ENCODE results near the gene CACNA1B.

CACNA1B gene

DNA sequence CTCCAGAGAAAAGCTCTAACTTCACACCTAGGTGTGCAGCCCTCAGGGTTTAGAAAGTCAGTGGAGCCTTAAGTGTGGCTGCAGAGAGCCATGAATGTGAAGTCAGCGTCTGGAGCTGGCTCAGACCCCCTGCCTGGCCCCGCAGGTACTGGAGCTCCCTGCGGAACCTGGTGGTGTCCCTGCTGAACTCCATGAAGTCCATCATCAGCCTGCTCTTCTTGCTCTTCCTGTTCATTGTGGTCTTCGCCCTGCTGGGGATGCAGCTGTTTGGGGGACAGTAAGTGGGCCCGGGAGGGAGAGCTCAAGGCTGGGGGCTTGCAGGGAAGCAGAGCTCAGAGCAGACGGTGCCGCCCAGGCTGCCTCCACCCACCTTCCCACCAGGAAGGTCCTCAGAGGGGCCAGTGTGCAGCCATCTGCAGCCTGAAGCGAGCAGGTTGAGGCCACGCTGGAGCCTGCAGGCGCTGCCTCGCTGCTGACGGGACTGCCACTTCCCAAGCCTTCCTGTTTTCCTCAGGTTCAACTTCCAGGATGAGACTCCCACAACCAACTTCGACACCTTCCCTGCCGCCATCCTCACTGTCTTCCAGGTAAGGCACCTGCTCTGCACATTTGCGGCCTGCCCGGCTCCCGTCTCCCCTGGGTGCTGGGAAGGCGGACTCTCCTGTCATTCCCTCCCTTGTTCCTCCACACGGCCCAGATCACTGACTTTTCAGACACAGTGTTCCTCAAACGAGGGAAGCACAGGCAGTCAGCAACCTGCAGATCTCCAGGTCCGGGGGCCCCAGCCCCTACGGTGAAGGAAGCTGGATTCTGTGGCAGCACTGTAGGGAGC, 108.9 kb downstream of the CACNA1B start:
- no peak for DNase-seq (ENCODE audit: low read depth)

DNA sequence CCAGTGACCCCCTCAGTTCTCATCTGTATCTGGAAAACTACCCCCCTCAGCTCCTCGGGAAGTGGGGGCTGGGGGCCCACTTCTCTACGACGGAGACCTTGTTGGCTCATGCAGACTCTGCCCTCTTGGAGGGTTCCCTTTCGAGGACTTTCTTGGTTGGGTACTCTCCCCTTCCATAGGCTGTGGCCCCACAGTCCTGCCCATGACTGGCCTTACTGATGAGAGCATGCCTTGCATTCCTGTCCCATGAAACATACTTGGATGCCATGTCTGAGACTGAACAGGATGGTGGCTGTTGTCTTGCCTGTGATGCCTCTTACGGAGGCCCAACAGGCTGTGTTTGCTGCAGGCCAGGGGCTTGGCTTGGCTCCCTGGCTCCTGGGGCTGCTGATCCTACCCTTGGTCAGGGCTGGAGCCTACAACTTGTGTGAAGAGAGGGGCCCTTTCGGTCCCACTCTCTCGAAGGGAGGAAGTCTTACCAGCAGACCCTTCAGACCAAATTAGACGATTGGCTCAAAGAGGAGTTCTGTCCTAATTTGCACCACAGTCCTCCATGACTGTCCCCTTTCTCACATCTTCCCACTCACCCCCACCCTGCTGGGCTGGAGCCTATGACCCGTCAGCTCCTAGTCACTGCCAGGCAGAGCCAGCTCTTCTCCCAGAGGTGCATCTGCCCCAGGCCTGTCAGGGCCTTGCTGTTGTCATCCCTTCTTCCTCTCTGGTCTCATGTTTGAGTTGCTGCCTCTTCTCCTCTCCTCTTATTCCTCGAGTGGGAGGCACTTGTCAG, 109.9 kb downstream of the CACNA1B start:
- no peak for DNase-seq (ENCODE audit: low read depth)

DNA sequence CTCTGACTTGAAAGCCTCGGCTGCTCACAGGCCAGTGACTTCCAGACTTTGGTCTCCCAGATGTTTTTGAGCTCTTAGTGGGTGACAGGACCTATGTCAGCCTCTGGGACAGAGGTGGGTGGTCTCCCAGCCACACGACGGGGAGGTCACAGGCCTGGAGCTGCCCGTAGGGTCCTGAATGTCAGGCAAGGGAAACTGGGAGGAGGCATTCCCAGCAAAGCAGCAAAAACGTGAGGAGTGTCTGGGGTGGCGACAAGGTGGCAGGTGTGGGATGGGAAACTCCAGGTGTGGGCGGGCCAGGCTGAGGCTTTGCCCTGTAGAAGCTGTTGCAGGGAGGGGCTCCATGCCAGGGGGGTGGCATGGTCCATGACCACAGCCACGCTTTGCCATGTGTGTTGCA, 110.5 kb downstream of the CACNA1B start:
- DNase-seq (ENCODE audit: low read depth): no peak

- no peak for DNase-seq (ENCODE audit: low read depth)
These were observed 111.1 kb downstream of the CACNA1B start for GRCh38 chr9:137988701-137989100.

GRCh38 chr9:137989156-137989555, 111.6 kb downstream of the CACNA1B start:
- DNase-seq (ENCODE audit: low read depth): no peak

- no peak for DNase-seq (ENCODE audit: low read depth)
These were observed 112.6 kb downstream of the CACNA1B start for GRCh38 chr9:137989999-137990715.

- DNase-seq (ENCODE audit: low read depth): no peak
These were observed 126.1 kb downstream of the CACNA1B start for GRCh38 chr9:138003485-138004190.

DNA sequence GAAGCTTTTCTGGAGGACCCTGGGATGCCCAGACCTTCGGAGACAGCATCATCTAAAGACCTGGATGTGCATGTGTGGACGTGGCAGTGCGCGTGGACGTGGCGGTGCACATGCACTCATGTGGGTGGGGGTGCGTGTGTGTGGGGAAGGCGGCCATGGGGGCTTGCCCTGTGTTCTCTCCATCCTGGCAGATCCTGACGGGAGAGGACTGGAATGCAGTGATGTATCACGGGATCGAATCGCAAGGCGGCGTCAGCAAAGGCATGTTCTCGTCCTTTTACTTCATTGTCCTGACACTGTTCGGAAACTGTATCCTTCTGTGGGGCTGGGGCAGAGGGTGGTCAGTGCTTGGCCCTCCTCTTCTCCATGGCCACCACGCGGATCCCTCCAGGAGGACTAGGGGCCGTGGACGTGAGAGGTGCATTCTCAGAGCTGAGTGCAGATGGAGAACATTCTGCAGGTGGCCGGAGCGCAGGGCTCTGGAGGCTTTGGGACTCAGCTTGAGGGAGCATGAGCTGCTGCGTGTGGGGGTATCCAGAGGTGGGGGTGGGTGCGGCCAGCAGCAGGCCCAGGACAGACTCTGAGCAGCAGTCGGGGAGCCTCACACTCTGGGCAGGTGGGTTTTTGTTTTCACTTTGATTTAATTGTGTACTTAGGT, 129.1 kb downstream of the CACNA1B start:
- no peak for DNase-seq (ENCODE audit: low read depth)

DNA sequence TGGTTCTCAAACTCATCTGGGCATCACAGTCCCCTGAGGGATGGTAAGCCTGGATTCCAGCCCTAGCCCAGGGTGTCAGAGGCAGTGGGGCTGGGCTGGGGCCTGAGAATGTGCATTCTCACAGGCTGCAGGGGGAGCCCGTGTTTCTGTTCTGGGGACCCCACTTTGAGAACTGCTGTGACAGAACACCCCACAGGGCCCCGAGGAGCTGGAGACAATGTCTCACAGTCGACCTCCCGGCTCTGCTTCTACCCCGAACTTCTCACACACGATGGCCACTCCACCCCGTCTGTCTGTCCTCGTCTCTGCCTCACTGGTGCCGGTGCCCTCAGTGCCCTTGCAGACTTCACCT, 130.0 kb downstream of the CACNA1B start:
- no peak for DNase-seq (ENCODE audit: low read depth)

DNA sequence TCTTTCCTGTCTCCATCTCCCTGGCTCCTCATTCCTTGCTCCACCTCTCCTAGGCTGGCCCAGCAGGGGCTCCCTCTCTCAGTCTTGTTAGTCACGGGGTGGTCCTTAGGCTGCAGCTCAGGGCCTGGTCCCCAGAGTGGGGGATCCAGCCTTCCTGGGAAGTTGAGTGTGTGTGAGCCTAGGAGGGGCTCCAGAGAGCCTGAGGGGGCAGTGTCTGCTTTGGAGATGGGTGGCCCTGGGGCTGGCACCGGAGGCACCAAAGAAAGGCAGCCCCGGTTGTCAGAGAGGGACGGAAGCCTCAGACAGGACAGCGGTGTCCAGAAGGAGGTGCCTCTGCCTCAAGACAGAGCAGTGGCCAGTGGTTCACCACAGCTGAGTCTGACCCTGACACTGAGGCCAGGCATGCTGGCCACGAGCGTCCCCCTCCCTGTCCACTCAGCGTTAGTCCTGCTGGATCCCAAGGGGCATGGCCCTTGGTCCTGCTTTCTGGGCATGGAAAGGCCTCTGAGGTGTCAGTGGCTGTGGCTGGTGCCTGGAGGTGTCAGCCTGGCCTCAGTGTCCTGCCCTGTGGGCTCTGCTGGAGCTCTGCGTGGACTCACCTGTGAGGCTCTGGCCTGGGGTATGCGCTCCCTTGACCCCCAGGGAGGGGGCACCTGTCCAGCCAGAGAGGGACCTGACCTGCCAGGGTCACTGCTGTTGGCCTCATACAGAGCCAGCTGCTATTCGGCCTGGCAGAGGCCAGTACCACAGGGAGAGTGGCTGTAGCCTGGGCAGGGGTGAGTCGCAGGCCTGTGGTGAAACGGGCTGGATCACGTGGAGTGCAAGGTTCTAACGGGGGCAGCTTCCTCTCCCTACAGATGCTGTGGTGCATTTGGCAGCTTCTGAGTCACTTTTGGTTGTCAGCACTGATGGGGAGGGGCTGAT, 130.6 kb downstream of the CACNA1B start:
- DNase-seq (ENCODE audit: low read depth): no peak

- DNase-seq (ENCODE audit: low read depth): no peak
These were observed 131.6 kb downstream of the CACNA1B start for GRCh38 chr9:138009016-138009802.

DNA sequence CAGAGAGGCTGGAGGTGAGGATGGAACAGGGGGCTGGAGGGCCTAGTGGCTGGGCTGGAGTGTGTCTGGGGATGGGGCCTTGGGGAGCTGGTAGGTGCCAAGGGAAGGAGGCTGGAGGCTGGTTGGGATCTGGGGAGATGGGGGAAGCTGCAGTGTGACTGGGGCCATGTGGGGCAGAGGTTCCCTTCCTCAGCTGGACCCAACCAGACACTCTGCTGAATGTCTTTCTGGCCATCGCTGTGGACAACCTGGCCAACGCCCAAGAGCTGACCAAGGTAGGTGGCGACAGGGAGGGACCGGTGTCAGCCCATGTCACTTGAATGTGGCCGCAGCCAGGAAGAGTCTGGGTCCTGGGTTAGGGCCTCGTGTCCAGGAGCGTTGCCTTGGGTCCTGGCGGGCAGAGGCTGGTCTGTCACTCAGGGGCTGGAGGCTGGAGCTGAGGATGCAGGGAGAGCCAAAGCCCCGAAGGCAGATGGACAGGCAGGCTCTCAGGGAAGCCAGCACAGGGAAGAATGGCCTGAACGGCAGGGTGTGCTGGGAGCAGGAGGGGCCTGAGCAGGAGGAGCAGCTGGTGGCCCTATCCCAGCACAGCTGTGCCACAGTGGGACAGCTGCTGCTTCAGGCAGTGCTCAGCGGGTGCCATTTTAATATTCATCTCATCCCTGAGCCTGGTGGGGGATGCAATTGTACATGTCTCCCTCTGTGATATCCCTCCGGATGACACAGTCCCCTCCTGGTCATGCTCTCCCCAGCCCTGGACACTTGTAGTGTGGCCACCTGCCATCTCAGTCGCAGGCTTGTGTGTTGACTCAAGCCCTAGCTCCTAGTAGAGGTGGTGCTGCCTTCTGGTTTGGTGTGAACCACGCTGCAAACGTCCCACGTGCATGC, 132.5 kb downstream of the CACNA1B start:
- no peak for DNase-seq (ENCODE audit: low read depth)

DNA sequence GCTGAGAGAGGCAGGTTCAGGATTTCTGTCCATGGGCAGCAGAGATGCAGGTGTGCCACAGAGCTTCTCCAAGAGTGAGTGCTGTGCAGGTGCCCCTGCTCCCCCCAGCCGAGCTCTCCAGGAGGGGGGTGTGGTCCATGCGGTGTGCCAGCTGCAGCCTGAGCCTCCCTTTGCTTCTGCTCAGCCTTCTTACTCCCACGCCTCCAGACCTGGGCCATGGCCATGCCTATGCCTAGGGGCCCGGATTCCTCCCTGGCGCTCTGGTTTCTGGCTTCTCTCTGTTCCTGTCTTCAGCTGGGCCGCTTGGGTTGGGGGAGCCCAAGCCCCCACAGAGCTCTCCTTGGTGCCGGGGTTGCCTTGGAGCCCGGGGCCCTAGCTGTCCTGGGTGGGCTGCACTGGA, 133.3 kb downstream of the CACNA1B start:
- DNase-seq (ENCODE audit: low read depth): no peak

DNA sequence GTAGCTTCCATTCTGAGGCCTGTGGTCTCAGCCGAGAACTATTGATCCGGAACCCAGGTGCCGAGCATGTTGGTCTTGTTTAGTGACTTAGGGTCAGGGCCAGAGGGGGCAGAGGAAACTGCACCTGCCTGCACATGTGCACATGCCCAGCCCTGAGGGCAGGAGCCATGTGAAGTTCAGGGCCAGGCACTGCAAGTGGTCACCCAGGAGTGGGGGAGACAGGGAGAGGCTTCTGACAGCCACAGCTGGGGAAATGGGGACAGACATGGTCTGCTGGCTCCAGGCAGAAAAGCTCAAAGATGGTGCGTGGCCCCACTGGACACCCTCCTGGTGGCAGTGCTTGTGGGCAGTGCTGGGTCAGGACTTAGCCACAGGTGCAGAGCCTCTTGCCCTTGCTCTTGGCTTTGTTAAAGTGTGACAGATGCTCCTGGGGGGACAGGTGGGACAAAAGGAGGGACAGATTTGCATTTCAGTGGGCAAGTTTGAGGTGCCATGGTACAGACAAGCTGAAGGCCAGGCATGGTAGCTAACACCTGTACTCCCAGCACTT, 134.4 kb downstream of the CACNA1B start:
- DNase-seq (ENCODE audit: low read depth): no peak

GRCh38 chr9:138013273-138013672, 135.7 kb downstream of the CACNA1B start:
- DNase-seq (ENCODE audit: low read depth): no peak

DNA sequence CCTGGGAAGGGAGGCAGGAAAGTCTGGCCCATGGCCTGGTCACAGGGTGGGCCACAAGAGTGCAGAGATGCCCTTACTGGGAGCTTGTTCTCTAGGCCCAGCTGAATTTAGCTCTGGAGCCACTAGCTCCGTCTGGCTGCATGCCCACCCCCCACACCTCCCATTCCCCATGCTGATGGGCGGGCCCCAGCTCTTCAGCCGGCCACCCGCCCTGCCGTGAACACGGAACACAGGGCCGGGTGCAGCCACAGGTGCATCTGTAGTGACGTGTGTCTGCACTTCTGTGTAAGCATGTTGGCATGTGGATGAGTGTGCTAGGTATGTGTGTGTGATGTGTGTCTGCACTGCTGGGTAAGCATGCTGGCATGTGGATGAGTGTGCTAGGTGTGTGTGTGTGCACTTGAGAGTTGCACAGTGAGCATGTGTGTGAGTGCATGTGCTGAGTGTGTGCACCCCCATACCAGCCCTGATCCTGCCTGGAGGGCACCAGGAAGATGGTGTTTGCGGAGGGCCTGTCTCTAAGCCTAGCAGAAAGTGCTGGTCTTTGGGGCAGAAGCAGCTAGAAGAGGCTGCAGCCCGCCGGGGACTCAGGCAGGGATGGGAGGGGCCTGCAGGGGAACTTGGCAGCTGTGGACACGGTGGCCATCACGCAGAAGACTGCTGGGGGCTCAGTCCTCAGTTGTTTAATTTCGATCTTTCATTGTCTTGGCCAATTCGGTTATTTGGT, 136.4 kb downstream of the CACNA1B start:
- DNase-seq (ENCODE audit: low read depth): no peak

GRCh38 chr9:138014563-138014945, 137.0 kb downstream of the CACNA1B start:
- DNase-seq (ENCODE audit: low read depth): no peak

Measured in non-pigmented ciliary epithelial cell (primary cell).